Right atrium auricular region (tissue), 2 donors: ENCODE measurements around the gene PIP4K2B. TPM values are rescaled to one million over a fixed set of nuclear protein-coding genes. Genes with fewer than 3 reads are reported as not detected.

Experiments used
- DNase-seq: peaks from one replicate; pipeline ENCODE4 v3.0.0-alpha.2; 2019; ENCODE audit warnings: low spot score
- H3K27ac ChIP-seq, 2 donors: fragments of 200-600 bp; sonication (generic); 1 replicate in 1 of 2; 2 replicates in 1 of 2; pipeline ENCODE4 v1.5.1; 2016 to 2019
- H3K27me3 ChIP-seq, 2 donors: fragments of 200-600 bp; sonication (generic); one replicate each; pipeline versions ENCODE4 v1.5.1 to v1.6.0; 2017 to 2019
- H3K36me3 ChIP-seq: fragments of 200-600 bp; sonication (generic); one replicate; pipeline ENCODE4 v1.5.1; 2016
- H3K4me1 ChIP-seq, 2 donors: fragments of 200-600 bp; sonication (generic); one replicate each; pipeline versions ENCODE4 v1.5.1 to v1.6.0; 2017 to 2019
- H3K4me3 ChIP-seq, 2 donors: fragments of 200-600 bp; sonication (generic); 1 replicate in 1 of 2; 2 replicates in 1 of 2; pipeline ENCODE4 v1.5.1; 2017 to 2019; ENCODE audit warnings: mild to moderate bottlenecking in 1 of 2, moderate library complexity in 1 of 2
- H3K9me3 ChIP-seq, 2 donors: fragments of 200-600 bp; sonication (generic); one replicate each; pipeline ENCODE4 v1.5.1; 2019
- CTCF ChIP-seq, 2 donors: fragments of 200-600 bp; sonication (generic); IDR thresholded peaks; one replicate each; pipeline ENCODE4 v1.5.1; 2019; ENCODE audit warnings: antibody characterized with exemption in 2 of 2
- total RNA-seq, 2 donors: library from RNA; depleted of rRNA; stranded (reverse); fragments of >200 nt; gene quantifications; one replicate each; pipeline ENCODE4 v1.1.0, GENCODE V29; 2016

The PIP4K2B gene
- total RNA-seq, 2 donors from 2014 or later = 45.9 to 47.7 TPM

- Histone ChIP-seq H3K4me3 (no peak overlapping the region), H3K9me3 (no peaks in the 10 kb centered on the region), H3K27ac (no peak overlapping the region), H3K4me1 (no peaks in the 10 kb centered on the region), H3K36me3 (peaks cover 59% of the 10 kb centered on the region), H3K27me3 (no peaks in the 10 kb centered on the region)
- no peak for TF ChIP-seq CTCF (IDR thresholded peaks at IDR 0.05)
- DNase-seq = no peak
Measured at GRCh38 chr17:38815576-38816193, 16.3 kb upstream of the PIP4K2B start.

GRCh38 chr17:38809828-38810227 is 10.5 kb upstream of the PIP4K2B start:
- Histone ChIP-seq H3K27ac (no peak overlapping the region), H3K9me3 (no peaks in the 10 kb centered on the region), H3K4me1 (no peaks in the 10 kb centered on the region), H3K4me3 (no peak overlapping the region), H3K36me3 (peaks cover 86% of the 10 kb centered on the region), H3K27me3 (no peaks in the 10 kb centered on the region)
- TF ChIP-seq CTCF (IDR thresholded peaks at IDR 0.05) = no peak
- DNase-seq = no peak

- DNase-seq = no peak
- Histone ChIP-seq H3K9me3 (no peaks in the 10 kb centered on the region), H3K4me1 (peaks cover 0 to 30% of the 10 kb centered on the region in 2 donors), H3K27ac (peak overlapping the region; percentile 99 to 100), H3K27me3 (no peaks in the 10 kb centered on the region), H3K36me3 (peaks cover 40% of the 10 kb centered on the region), H3K4me3 (peak overlapping the region; percentile 76 to 92)
- no peak for TF ChIP-seq CTCF (IDR thresholded peaks at IDR 0.05)
Measured at GRCh38 chr17:38800237-38800760, 943 bp upstream of the PIP4K2B start.

- Histone ChIP-seq H3K36me3 (peaks cover 27% of the 10 kb centered on the region), H3K4me1 (peaks cover 0 to 30% of the 10 kb centered on the region in 2 donors), H3K27ac (peak overlapping the region; percentile 99 to 100), H3K4me3 (peak overlapping the region; percentile 76 to 92), H3K27me3 (no peaks in the 10 kb centered on the region), H3K9me3 (no peaks in the 10 kb centered on the region)
- DNase-seq = peak; percentile 58
- no peak for TF ChIP-seq CTCF (IDR thresholded peaks at IDR 0.05)
Measured at GRCh38 chr17:38798614-38799500, 499 bp downstream of the PIP4K2B start.

GRCh38 chr17:38797828-38798227 is 1.5 kb downstream of the PIP4K2B start:
- no peak for TF ChIP-seq CTCF (IDR thresholded peaks at IDR 0.05)
- Histone ChIP-seq H3K36me3 (peaks cover 19% of the 10 kb centered on the region), H3K4me3 (peak overlapping the region in 1 of 2 donors; percentile 92), H3K4me1 (peaks cover 0 to 30% of the 10 kb centered on the region in 2 donors), H3K27ac (peak overlapping the region; percentile 99 to 100), H3K27me3 (no peaks in the 10 kb centered on the region), H3K9me3 (no peaks in the 10 kb centered on the region)
- no peak for DNase-seq
